MM.1S (cell line): ENCODE results near the gene SMAD4.

Experiments used
- EZH2 ChIP-seq: fragments of 300-600 bp; sonication (generic); optimal IDR thresholded peaks from 2 replicates; pipeline ENCODE3; 2017; ENCODE audit warnings: low read depth, mild to moderate bottlenecking, antibody characterized with exemption, low read length, mixed read lengths
- TF ChIP-seq, protein P1 (sequence below): fragments of 300-600 bp; sonication (generic); IDR thresholded peaks from 2 replicates; pipeline ENCODE4 v1.5.1; 2016; ENCODE audit warnings: antibody characterized with exemption, low read length, mixed read lengths

DNA sequence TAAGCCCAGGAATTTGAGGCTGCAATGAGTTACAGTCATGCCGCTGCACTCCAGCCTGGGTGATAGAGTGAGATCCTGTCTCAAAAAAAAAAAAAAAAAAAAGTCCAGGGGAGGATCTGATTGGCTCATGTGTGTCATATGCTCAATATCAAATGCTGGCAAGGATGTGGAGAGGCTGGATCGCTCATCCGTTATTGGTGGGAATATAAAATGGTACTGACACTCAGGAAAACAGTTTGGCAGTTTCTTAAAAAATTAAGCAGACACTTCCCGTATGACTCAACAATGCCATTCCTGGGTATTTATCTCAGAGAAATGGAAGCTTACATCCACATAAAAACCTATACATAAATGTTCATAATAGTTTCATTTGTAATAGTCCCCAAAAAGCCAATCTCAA lies 98.5 kb downstream of the SMAD4 start:
- TF ChIP-seq, protein P1, sequence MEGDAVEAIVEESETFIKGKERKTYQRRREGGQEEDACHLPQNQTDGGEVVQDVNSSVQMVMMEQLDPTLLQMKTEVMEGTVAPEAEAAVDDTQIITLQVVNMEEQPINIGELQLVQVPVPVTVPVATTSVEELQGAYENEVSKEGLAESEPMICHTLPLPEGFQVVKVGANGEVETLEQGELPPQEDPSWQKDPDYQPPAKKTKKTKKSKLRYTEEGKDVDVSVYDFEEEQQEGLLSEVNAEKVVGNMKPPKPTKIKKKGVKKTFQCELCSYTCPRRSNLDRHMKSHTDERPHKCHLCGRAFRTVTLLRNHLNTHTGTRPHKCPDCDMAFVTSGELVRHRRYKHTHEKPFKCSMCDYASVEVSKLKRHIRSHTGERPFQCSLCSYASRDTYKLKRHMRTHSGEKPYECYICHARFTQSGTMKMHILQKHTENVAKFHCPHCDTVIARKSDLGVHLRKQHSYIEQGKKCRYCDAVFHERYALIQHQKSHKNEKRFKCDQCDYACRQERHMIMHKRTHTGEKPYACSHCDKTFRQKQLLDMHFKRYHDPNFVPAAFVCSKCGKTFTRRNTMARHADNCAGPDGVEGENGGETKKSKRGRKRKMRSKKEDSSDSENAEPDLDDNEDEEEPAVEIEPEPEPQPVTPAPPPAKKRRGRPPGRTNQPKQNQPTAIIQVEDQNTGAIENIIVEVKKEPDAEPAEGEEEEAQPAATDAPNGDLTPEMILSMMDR = no peak
- no peak for TF ChIP-seq EZH2
